Gastrocnemius medialis (tissue), 4 donors: Measurements from ENCODE around the gene RHEX. TPM values are rescaled to one million over a fixed set of nuclear protein-coding genes. Genes with fewer than 3 reads are reported as not detected.

Experiments
- ATAC-seq, 2 donors: fragments of 150-250 bp; one replicate each; pipeline ENCODE4 v1.9.1; 2016
- DNase-seq, 2 donors: peaks; one replicate each; pipeline ENCODE4 v3.0.0-alpha.2; 2019
- H3K27ac ChIP-seq, 4 donors: fragments of 200-600 bp; sonication (generic); 1 replicate in 1 of 4; 2 replicates in 3 of 4; pipeline ENCODE4 v1.5.1; 2016 to 2018; ENCODE audit warnings: mild to moderate bottlenecking in 2 of 4, moderate library complexity in 1 of 4
- H3K27me3 ChIP-seq, 3 donors: fragments of 200-600 bp; sonication (generic) in 2 of 3; 1 replicate in 1 of 3; 2 replicates in 2 of 3; pipeline versions ENCODE4 v1.5.1 to v1.6.0; 2016 to 2019; ENCODE audit warnings: mild to moderate bottlenecking in 1 of 3, moderate library complexity in 1 of 3
- H3K36me3 ChIP-seq, 2 donors: fragments of 200-600 bp; sonication (generic) in 1 of 2; one replicate each; pipeline ENCODE4 v1.5.1; 2017 to 2018
- H3K4me1 ChIP-seq, 2 donors: fragments of 200-600 bp; sonication (generic) in 1 of 2; one replicate each; pipeline ENCODE4 v1.5.1; 2016 to 2017; ENCODE audit warnings: mild to moderate bottlenecking in 2 of 2
- H3K4me3 ChIP-seq, 4 donors: fragments of 200-600 bp; sonication (generic) in 3 of 4; 1 replicate in 1 of 4; 2 replicates in 3 of 4; pipeline ENCODE4 v1.5.1; 2016 to 2019; ENCODE audit warnings: mild to moderate bottlenecking in 2 of 4
- H3K9me3 ChIP-seq, 3 donors: fragments of 200-600 bp; sonication (generic) in 2 of 3; 1 replicate in 1 of 3; 2 replicates in 2 of 3; pipeline ENCODE4 v1.5.1; 2016 to 2019
- CTCF ChIP-seq, 5 experiments: fragments of 450-650 bp in 3 of 5; fragments of 200-600 bp in 2 of 5; sonication (generic) in 2 of 5; IDR thresholded peaks in 4 of 5; conservative IDR thresholded peaks in 1 of 5; 1 replicate in 4 of 5; 2 replicates in 1 of 5; pipeline ENCODE4 v1.5.1; 2016 to 2019; ENCODE audit warnings: antibody characterized with exemption in 5 of 5, mild to moderate bottlenecking in 3 of 5, moderate library complexity in 3 of 5
- POLR2A ChIP-seq, 2 donors: fragments of 450-650 bp; IDR thresholded peaks; one replicate each; pipeline ENCODE4 v1.6.1; 2017; ENCODE audit warnings: antibody characterized with exemption in 2 of 2, mild to moderate bottlenecking in 2 of 2, moderate library complexity in 2 of 2
- in situ Hi-C, 4 donors: fragments of 200-750 bp; cut with MboI; loops; one replicate each; pipeline versions ENCODE4 v1.15.0 to v1.8.0; 2017; ENCODE audit warnings: low sequenced_read_pairs in 4 of 4
- intact Hi-C: fragments of 100-400 bp; cut with DNase I; formaldehyde crosslinking; loops from one replicate; pipeline ENCODE4 v1.15.1; 2023; ENCODE audit warnings: low total_unique reads
- total RNA-seq, 4 donors: library from RNA; depleted of rRNA; stranded (reverse); fragments of >200 nt; gene quantifications; one replicate each; pipeline versions ENCODE4 v1.1.0 to v1.2.3, GENCODE V29; 2016

The RHEX gene
- total RNA-seq, 4 donors from 2014 or later: not detected

- ATAC-seq (no peak), DNase-seq (no peak)
- intact Hi-C loops: no loop called here
- H3K27ac ChIP-seq: no peak overlapping the region
- H3K4me1 ChIP-seq: peaks cover 0 to 11% of the 10 kb centered on the region in 2 donors
- in situ Hi-C loops: loop anchor here in 2 of 4 donors (25.0 kb wide), 2 partner anchors 203 to 328 kb away; partner anchors contain the start of gene RAB29 (in 1 of the 2)
- TF ChIP-seq POLR2A (IDR thresholded peaks at IDR 0.05): no peak
- no peak for TF ChIP-seq CTCF (IDR thresholded peaks at IDR 0.05 in 4 of 5, conservative IDR thresholded peaks at IDR 0.05 in 1 of 5)
- H3K9me3 ChIP-seq: no peaks in the 10 kb centered on the region
- H3K27me3 ChIP-seq: peaks cover 0 to 7% (median 0%) of the 10 kb centered on the region in 3 donors
- H3K36me3 ChIP-seq: no peaks in the 10 kb centered on the region
- no peak overlapping the region for H3K4me3 ChIP-seq
Observed at GRCh38 chr1:206114692-206115640, 62.0 kb downstream of the RHEX start.

- no peaks in the 10 kb centered on the region for H3K36me3 ChIP-seq
- DNase-seq: no peak
- TF ChIP-seq POLR2A (IDR thresholded peaks at IDR 0.05) (no peak), CTCF (IDR thresholded peaks at IDR 0.05 in 4 of 5, conservative IDR thresholded peaks at IDR 0.05 in 1 of 5) (no peak)
- no peak for ATAC-seq
- H3K9me3 ChIP-seq: no peaks in the 10 kb centered on the region
- peaks cover 0 to 7% (median 0%) of the 10 kb centered on the region in 3 donors for H3K27me3 ChIP-seq
- peaks cover 0 to 11% of the 10 kb centered on the region in 2 donors for H3K4me1 ChIP-seq
- no peak overlapping the region for H3K27ac ChIP-seq
- in situ Hi-C loops: loop anchor here in 2 of 4 donors (25.0 kb wide), 2 partner anchors 203 to 328 kb away; partner anchors contain the start of gene RAB29 (in 1 of the 2)
- H3K4me3 ChIP-seq: no peak overlapping the region
- intact Hi-C loops: no loop called here
Observed at GRCh38 chr1:206115791-206116190, 62.8 kb downstream of the RHEX start.

GRCh38 chr1:206116191-206116872 is 63.4 kb downstream of the RHEX start:
- H3K27me3 ChIP-seq: peaks cover 0 to 7% (median 0%) of the 10 kb centered on the region in 3 donors
- H3K27ac ChIP-seq: no peak overlapping the region
- peaks cover 0 to 11% of the 10 kb centered on the region in 2 donors for H3K4me1 ChIP-seq
- intact Hi-C loops (no loop called here), in situ Hi-C loops (loop anchor here in 2 of 4 donors (25.0 kb wide), 2 partner anchors 204 to 329 kb away; partner anchors contain the start of gene RAB29 (in 1 of the 2))
- H3K4me3 ChIP-seq: no peak overlapping the region
- no peaks in the 10 kb centered on the region for H3K36me3 ChIP-seq
- no peak for TF ChIP-seq CTCF (IDR thresholded peaks at IDR 0.05 in 4 of 5, conservative IDR thresholded peaks at IDR 0.05 in 1 of 5)
- TF ChIP-seq POLR2A (IDR thresholded peaks at IDR 0.05): no peak
- H3K9me3 ChIP-seq: no peaks in the 10 kb centered on the region
- DNase-seq: no peak
- ATAC-seq: no peak

- no peak overlapping the region for H3K27ac ChIP-seq
- peak overlapping the region; percentile 41 to 52 (median 44) for H3K4me3 ChIP-seq
- ATAC-seq (peak in 1 of 2 donors; percentile 16), DNase-seq (no peak)
- TF ChIP-seq POLR2A (IDR thresholded peaks at IDR 0.05): no peak
- TF ChIP-seq CTCF (IDR thresholded peaks at IDR 0.05 in 4 of 5, conservative IDR thresholded peaks at IDR 0.05 in 1 of 5): no peak
- H3K36me3 ChIP-seq: no peaks in the 10 kb centered on the region
- in situ Hi-C loops (loop anchor here in 2 of 4 donors (25.0 kb wide), 2 partner anchors 205 to 330 kb away; partner anchors contain the start of gene RAB29 (in 1 of the 2)), intact Hi-C loops (no loop called here)
- H3K4me1 ChIP-seq: peaks cover 0 to 11% of the 10 kb centered on the region in 2 donors
- H3K9me3 ChIP-seq: no peaks in the 10 kb centered on the region
- peaks cover 0 to 7% (median 0%) of the 10 kb centered on the region in 3 donors for H3K27me3 ChIP-seq
Observed at GRCh38 chr1:206116873-206117150, 63.8 kb downstream of the RHEX start.
